Pancreas (tissue), 10 donors: ENCODE data around the gene KRT39. TPM values are rescaled to one million over a fixed set of nuclear protein-coding genes. Genes with fewer than 3 reads are reported as not detected.

Experiments used
- ATAC-seq, 4 donors: fragments of 200-7000 bp; cut with Tn5 transposase; one replicate each; pipeline versions ENCODE4 v1.8.0 to v1.9.1; 2020; ENCODE audit warnings: mild to moderate bottlenecking in 4 of 4, moderate library complexity in 4 of 4
- DNase-seq, 6 donors: peaks; one replicate each; pipeline ENCODE4 v3.0.0-alpha.2; 2020
- FAIRE-seq: peaks from 2 replicates; lab custom pipeline; 2012; peaks lifted over from hg19 to GRCh38; lab: Jason Lieb, UNC
- H3K27ac ChIP-seq, 4 donors: fragments of 200-600 bp; sonication (generic); 1 replicate in 3 of 4; 2 replicates in 1 of 4; pipeline versions ENCODE4 v1.5.0 to v1.8.0; 2020
- H3K27me3 ChIP-seq, 4 donors: fragments of 200-600 bp; one replicate each; pipeline ENCODE4 v1.8.0; 2021
- H3K36me3 ChIP-seq, 3 donors: fragments of 200-600 bp; sonication (generic) in 1 of 3; one replicate each; pipeline versions ENCODE4 v1.5.0 to v1.8.0; 2020 to 2021
- H3K4me1 ChIP-seq, 3 donors: fragments of 200-600 bp; one replicate each; pipeline ENCODE4 v1.8.0; 2021
- H3K4me3 ChIP-seq, 4 donors: fragments of 200-600 bp; sonication (generic) in 2 of 4; one replicate each; pipeline versions ENCODE4 v1.5.0 to v1.8.0; 2020 to 2021
- H3K9me3 ChIP-seq, 4 donors: fragments of 200-600 bp; one replicate each; pipeline ENCODE4 v1.8.0; 2021
- CTCF ChIP-seq, 4 donors: fragments of 200-600 bp; sonication (generic) in 3 of 4; IDR thresholded peaks; one replicate each; pipeline versions ENCODE4 v1.5.0 to v1.8.0; 2021; ENCODE audit warnings: antibody characterized with exemption in 4 of 4
- WGBS, 2 donors: extraction: QIAGEN DNeasy Blood & Tissue Kit; methylation state at CpG; one replicate each; pipeline ENCODE4 v1.1.7; 2013; 5-methylcytosine and 5-hydroxymethylcytosine counted together
- intact Hi-C, 3 donors: fragments of 100-400 bp; cut with DNase I; formaldehyde crosslinking; loops; one replicate each; pipeline versions ENCODE4 v1.11.1 to v1.14.2; 2022
- polyA plus RNA-seq, 2 donors: library from polyadenylated mRNA; stranded (reverse); fragments of 200-250 nt; gene quantifications; one replicate each; pipeline ENCODE4 v1.2.3, GENCODE V29; 2013
- total RNA-seq, 6 donors: library from RNA; stranded (reverse); fragmentation: NEBNext Ultra II Directional in 4 of 6; extraction: Animal tissue kit (Norgen Biotek cat#: 25700) in 4 of 6; gene quantifications; one replicate each; pipeline versions ENCODE4 v1.2.1 to v1.2.4, GENCODE V29; 2021 to 2023
- donor health status: healthy with polysubstance abuse.
- donor health status: DM: no; HTN: no; CAD: no; lungs with moderate emphysema.
- donor health status: DM: no; HTN: no; CAD: no.
- donor health status: control.
- donor health status: control.
- donor health status: Bipolar disorder and iron deficiency.
- donor health status: DM: yes; HTN: yes; CAD: no.
- donor health status: DM: no; HTN: no; CAD: no.
- donor health status: DM: no; HTN: no; CAD: no.
- donor health status: DM: yes; HTN: yes; CAD: no.

The KRT39 gene
- total and polyA plus RNA-seq, 8 donors, result not detected

- Histone ChIP-seq H3K4me3 (no peak overlapping the region), H3K27me3 (no peaks in the 10 kb centered on the region), H3K27ac (no peak overlapping the region), H3K9me3 (no peaks in the 10 kb centered on the region), H3K4me1 (no peaks in the 10 kb centered on the region), H3K36me3 (no peaks in the 10 kb centered on the region)
- FAIRE-seq (no peak), DNase-seq (no peak), ATAC-seq (no peak)
- intact Hi-C loops, result no loop called here
- TF ChIP-seq CTCF (IDR thresholded peaks at IDR 0.05), result no peak
- 68 to 78% methylated on average over 4 of the region's 4 CpGs for WGBS, 2 donors
Measured at GRCh38 chr17:40996829-40997228, 30.1 kb upstream of the KRT39 start.

- FAIRE-seq (no peak), ATAC-seq (no peak), DNase-seq (no peak)
- H3K36me3 ChIP-seq, result no peaks in the 10 kb centered on the region
- 24 to 29% methylated on average over 1 of the region's 1 CpG for WGBS, 2 donors
- H3K27ac ChIP-seq, result no peak overlapping the region
- H3K9me3 ChIP-seq, result no peaks in the 10 kb centered on the region
- no peaks in the 10 kb centered on the region for H3K4me1 ChIP-seq
- TF ChIP-seq CTCF (IDR thresholded peaks at IDR 0.05), result no peak
- intact Hi-C loops, result no loop called here
- H3K27me3 ChIP-seq, result no peaks in the 10 kb centered on the region
- H3K4me3 ChIP-seq, result no peak overlapping the region
Measured at GRCh38 chr17:40995116-40995515, 28.4 kb upstream of the KRT39 start.

- Histone ChIP-seq H3K27ac (no peak within 1 kb of the TSS), H3K36me3 (no peaks in the 10 kb centered on the region), H3K4me3 (no peak within 1 kb of the TSS), H3K9me3 (no peaks in the 10 kb centered on the region), H3K4me1 (no peaks in the 10 kb centered on the region), H3K27me3 (no peaks in the 10 kb centered on the region)
- no peak for TF ChIP-seq CTCF (IDR thresholded peaks at IDR 0.05)
- FAIRE-seq (no peak), ATAC-seq (no peak), DNase-seq (no peak)
- intact Hi-C loops, result no loop called here
- 56 to 71% methylated on average over 4 of the region's 4 CpGs for WGBS, 2 donors
Measured at GRCh38 chr17:40993839-40994238, 27.1 kb upstream of the KRT39 start, which contains the start of gene KRTAP3-3. TSS of gene KRTAP3-3 (minus strand) at chr17:40994164. CDS start at chr17:40994097, 67 bp downstream.

DNA sequence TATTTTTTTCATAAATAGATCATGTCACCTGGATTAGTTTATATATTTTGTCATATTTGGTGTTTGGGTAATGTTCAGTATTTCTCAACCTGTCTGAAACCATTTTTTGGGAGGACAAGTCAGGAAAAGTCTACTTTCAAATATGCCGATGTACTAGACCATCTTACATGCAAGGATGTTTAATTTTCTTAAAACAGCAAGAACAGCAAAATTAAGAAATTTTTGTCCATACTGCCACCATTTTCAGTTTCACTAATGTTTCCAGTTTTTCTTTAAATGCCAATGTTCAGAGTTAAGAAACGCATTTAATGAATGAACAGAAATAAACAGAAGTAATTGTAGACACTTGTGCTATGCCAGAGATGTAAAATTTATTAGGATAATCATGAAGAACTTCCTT is 26.3 kb upstream of the KRT39 start:
- no peaks in the 10 kb centered on the region for H3K4me1 ChIP-seq
- H3K9me3 ChIP-seq, result no peaks in the 10 kb centered on the region
- DNase-seq, result no peak
- intact Hi-C loops, result no loop called here
- H3K4me3 ChIP-seq, result no peak overlapping the region
- WGBS, 2 donors, result 73 to 86% methylated on average over 2 of the region's 2 CpGs
- ATAC-seq, result no peak
- H3K27ac ChIP-seq, result no peak overlapping the region
- no peak for FAIRE-seq
- no peaks in the 10 kb centered on the region for H3K36me3 ChIP-seq
- H3K27me3 ChIP-seq, result no peaks in the 10 kb centered on the region
- no peak for TF ChIP-seq CTCF (IDR thresholded peaks at IDR 0.05)

DNA sequence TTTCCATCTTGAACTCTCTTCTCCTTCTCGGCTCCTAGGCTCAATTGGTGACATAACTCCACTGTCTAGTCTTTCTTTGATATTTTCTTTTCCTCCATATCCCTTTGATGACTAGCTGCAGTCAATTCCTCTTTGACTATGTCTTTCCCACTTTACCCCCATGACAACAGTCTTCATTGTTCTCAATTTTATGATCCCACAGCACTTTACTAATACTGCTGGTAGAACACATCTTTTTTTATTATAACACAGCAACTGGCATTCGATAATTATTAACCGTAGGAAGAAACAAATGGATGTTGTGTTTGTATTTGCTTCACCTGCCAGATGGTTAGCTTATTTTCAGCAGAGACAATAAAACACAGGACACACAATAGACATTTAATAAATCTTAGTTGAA is 25.9 kb upstream of the KRT39 start:
- Histone ChIP-seq H3K9me3 (no peaks in the 10 kb centered on the region), H3K4me1 (no peaks in the 10 kb centered on the region), H3K27ac (no peak overlapping the region), H3K27me3 (no peaks in the 10 kb centered on the region), H3K36me3 (no peaks in the 10 kb centered on the region), H3K4me3 (no peak overlapping the region)
- FAIRE-seq (no peak), ATAC-seq (no peak), DNase-seq (no peak)
- intact Hi-C loops, result no loop called here
- no peak for TF ChIP-seq CTCF (IDR thresholded peaks at IDR 0.05)
- WGBS, 2 donors, result 46 to 59% methylated on average over 3 of the region's 3 CpGs
